Kidney epithelial cell (primary cell): ENCODE measurements around the gene MCTP1. TPM values are rescaled to one million over a fixed set of nuclear protein-coding genes. Genes with fewer than 3 reads are reported as not detected.

Experiments used
- DNase-seq: peaks from one replicate; pipeline ENCODE4 v3.0.0-alpha.2; 2010; ENCODE audit warnings: low read depth
- H3K27me3 ChIP-seq: 2 replicates; pipeline ENCODE4 v1.6.0; 2011; ENCODE audit warnings: low read length; ENCODE audit not compliant: control insufficient read depth, insufficient read depth
- H3K36me3 ChIP-seq: 2 replicates; pipeline ENCODE4 v1.5.1; 2011; ENCODE audit warnings: low read length; ENCODE audit not compliant: control insufficient read depth, insufficient read depth
- H3K4me3 ChIP-seq: 2 replicates; pipeline ENCODE4 v1.5.1; 2011; ENCODE audit warnings: low read depth, mild to moderate bottlenecking, control low read depth, low read length
- CTCF ChIP-seq: IDR thresholded peaks from 2 replicates; pipeline ENCODE4 v1.5.1; 2011; ENCODE audit warnings: mild to moderate bottlenecking, moderate library complexity, low read length, control low read depth, inconsistent platforms; ENCODE audit not compliant: insufficient read depth, poor library complexity, severe bottlenecking
- total RNA-seq: library from RNA; depleted of rRNA; stranded (reverse); fragments of >200 nt; gene quantifications from 2 replicates; pipeline ENCODE4 v1.2.3, GENCODE V29; 2015

MCTP1 gene
- total RNA-seq, 1 donor from 2014 or later, result 12.9 TPM

- Histone ChIP-seq H3K4me3 (no peak overlapping the region), H3K27me3 (no peaks in the 10 kb centered on the region), H3K36me3 (no peaks in the 10 kb centered on the region)
- no peak for TF ChIP-seq CTCF
- DNase-seq, result no peak
Observed at GRCh38 chr5:94810281-94810680, 474.6 kb downstream of the MCTP1 start.

DNA sequence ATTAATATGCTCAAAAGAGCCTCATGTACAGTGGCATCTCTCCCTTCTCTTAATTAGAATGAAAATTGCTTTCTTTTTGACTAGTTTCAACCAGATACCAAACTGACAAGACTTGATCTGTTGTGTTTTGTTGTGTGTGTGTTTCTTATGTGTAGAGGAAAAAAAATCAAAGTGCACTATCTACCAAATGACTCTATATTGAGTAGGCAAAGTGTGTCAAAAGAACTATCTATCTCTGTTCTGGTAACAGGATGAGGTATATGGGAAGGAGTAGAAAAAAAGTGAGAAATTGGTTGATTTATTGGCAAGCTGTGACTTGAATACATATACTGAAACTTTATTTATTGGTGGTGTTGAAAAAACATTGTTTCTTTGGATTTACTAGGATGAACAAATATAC is 476.4 kb downstream of the MCTP1 start:
- Histone ChIP-seq H3K4me3 (no peak overlapping the region), H3K36me3 (no peaks in the 10 kb centered on the region), H3K27me3 (no peaks in the 10 kb centered on the region)
- no peak for TF ChIP-seq CTCF
- DNase-seq, result no peak

GRCh38 chr5:94807985-94808384 is 476.9 kb downstream of the MCTP1 start:
- Histone ChIP-seq H3K27me3 (no peaks in the 10 kb centered on the region), H3K4me3 (no peak overlapping the region), H3K36me3 (no peaks in the 10 kb centered on the region)
- DNase-seq, result no peak
- no peak for TF ChIP-seq CTCF

GRCh38 chr5:94802450-94802849 is 482.4 kb downstream of the MCTP1 start:
- TF ChIP-seq CTCF, result no peak
- no peaks in the 10 kb centered on the region for H3K27me3 ChIP-seq
- DNase-seq, result no peak
- no peak overlapping the region for H3K4me3 ChIP-seq
- no peaks in the 10 kb centered on the region for H3K36me3 ChIP-seq

DNA sequence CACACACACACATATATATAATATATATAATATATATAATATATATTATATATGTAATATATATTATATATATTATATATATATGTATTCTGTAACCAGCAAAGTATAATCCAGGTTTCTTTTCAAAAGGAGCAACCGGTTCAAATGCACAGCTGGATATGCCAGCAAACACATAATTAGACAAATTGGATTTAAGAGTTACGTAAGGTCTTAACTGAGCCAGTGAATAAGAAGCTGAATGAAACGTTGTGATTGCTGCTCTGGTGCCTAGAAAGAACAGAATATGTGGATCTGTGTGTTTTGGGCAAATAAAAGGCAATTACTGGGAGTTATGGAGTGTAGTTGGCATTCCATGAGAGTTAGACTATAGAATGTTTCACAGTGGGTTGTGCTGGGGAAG is 488.3 kb downstream of the MCTP1 start:
- H3K4me3 ChIP-seq, result no peak overlapping the region
- H3K36me3 ChIP-seq, result no peaks in the 10 kb centered on the region
- TF ChIP-seq CTCF, result no peak
- H3K27me3 ChIP-seq, result no peaks in the 10 kb centered on the region
- no peak for DNase-seq

DNA sequence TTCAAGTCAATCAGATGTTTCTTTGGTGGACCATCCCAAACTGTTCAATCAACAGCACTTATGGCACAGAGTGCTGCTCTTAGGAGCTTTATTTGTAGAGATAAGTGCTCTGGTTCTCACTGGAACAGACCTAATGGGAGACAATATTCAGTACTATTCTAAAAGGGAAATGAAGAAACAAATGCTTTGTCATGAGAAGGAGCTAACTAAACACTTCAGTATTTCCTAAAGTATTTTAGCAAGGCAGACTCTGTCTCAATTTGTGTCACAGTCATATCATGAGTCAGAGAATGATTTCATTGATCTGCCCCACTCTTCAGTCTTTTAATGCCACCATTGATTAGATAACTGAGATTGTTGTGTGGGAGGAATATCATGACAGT is 491.1 kb downstream of the MCTP1 start:
- H3K4me3 ChIP-seq, result no peak overlapping the region
- no peaks in the 10 kb centered on the region for H3K36me3 ChIP-seq
- no peak for DNase-seq
- no peak for TF ChIP-seq CTCF
- no peaks in the 10 kb centered on the region for H3K27me3 ChIP-seq
